IMR-90 (cell line): ENCODE measurements around the gene ADGRG7. TPM values are rescaled to one million over a fixed set of nuclear protein-coding genes. Genes with fewer than 3 reads are reported as not detected.

Source experiments
- ATAC-seq: fragments of 200-7000 bp; cut with Tn5 transposase; 2 replicates; pipeline ENCODE4 v1.9.1; 2020; ENCODE audit warnings: low read depth, mild to moderate bottlenecking, moderate library complexity
- BruUV-seq: library from RNA; stranded (reverse); fragments of 400-500 nt; replicated peaks from 2 replicates; lab custom pipeline; 2021; lab: Mats Ljungman, UMichigan
- CTCF ChIA-PET: fragments of 300-600 bp; formaldehyde crosslinking; extraction: SDS; loops from one replicate; lab custom pipeline; 2021; ENCODE audit warnings: antibody characterized with exemption; lab: Yijun Ruan, JAX
- POLR2A ChIA-PET: fragments of 300-600 bp; sonication (Branson Sonifier 250); formaldehyde crosslinking; loops from one replicate; lab custom pipeline; 2022; ENCODE audit warnings: antibody characterized with exemption; ENCODE audit not compliant: unreplicated experiment; lab: Charles Lee
- DNase-seq: peaks from one replicate; pipeline ENCODE4 v3.0.0; 2013
- H2AFZ ChIP-seq: replicated peaks from 2 replicates; pipeline ENCODE3; 2013; ENCODE audit warnings: low read length, mild to moderate bottlenecking; ENCODE audit not compliant: poor library complexity
- H2AK5ac ChIP-seq: 2 replicates; pipeline ENCODE4 v1.6.1; 2013; ENCODE audit warnings: low read depth, low read length, inconsistent platforms
- H2AK9ac ChIP-seq: replicated peaks from 2 replicates; pipeline ENCODE3; 2013; ENCODE audit warnings: mild to moderate bottlenecking, low read depth, low read length, moderate library complexity; ENCODE audit not compliant: poor library complexity
- H2BK120ac ChIP-seq: 2 replicates; pipeline ENCODE4 v1.6.1; 2013; ENCODE audit warnings: low read depth, low read length, inconsistent platforms
- H2BK15ac ChIP-seq: 3 replicates; pipeline ENCODE4 v1.6.1; 2013; ENCODE audit warnings: low read depth, low read length, inconsistent platforms
- H2BK20ac ChIP-seq: 2 replicates; pipeline ENCODE4 v1.6.1; 2013; ENCODE audit warnings: low read depth, mild to moderate bottlenecking, inconsistent platforms, low read length, moderate library complexity
- H2BK5ac ChIP-seq: 2 replicates; pipeline ENCODE4 v1.6.1; 2013; ENCODE audit warnings: mild to moderate bottlenecking, low read depth, low read length, inconsistent platforms; ENCODE audit not compliant: poor library complexity, severe bottlenecking
- H3K14ac ChIP-seq: replicated peaks from 2 replicates; pipeline ENCODE4 v1.6.1; 2013; ENCODE audit warnings: low read depth, low read length, inconsistent platforms
- H3K18ac ChIP-seq: 2 replicates; pipeline ENCODE4 v1.6.1; 2013; ENCODE audit warnings: low read depth, low read length, control low read depth
- H3K23ac ChIP-seq: 2 replicates; pipeline ENCODE4 v1.6.1; 2013; ENCODE audit warnings: low read depth, low read length, inconsistent platforms
- H3K27ac ChIP-seq: 2 replicates; pipeline ENCODE4 v1.5.1; 2013; ENCODE audit warnings: mild to moderate bottlenecking, control low read depth, low read length; ENCODE audit not compliant: insufficient read depth
- H3K27me3 ChIP-seq: 2 replicates; pipeline ENCODE4 v1.6.1; 2013; ENCODE audit warnings: low read length; ENCODE audit not compliant: control insufficient read depth, insufficient read depth
- H3K36me3 ChIP-seq: 2 replicates; pipeline ENCODE4 v1.6.1; 2013; ENCODE audit warnings: low read length, mixed read lengths; ENCODE audit not compliant: control insufficient read depth, insufficient read depth
- H3K4ac ChIP-seq: 2 replicates; pipeline ENCODE4 v1.6.1; 2013; ENCODE audit warnings: low read depth, low read length, inconsistent platforms
- H3K4me1 ChIP-seq: 2 replicates; pipeline ENCODE4 v1.6.1; 2013; ENCODE audit warnings: low read length, mixed read lengths; ENCODE audit not compliant: control insufficient read depth, insufficient read depth
- H3K4me2 ChIP-seq: 2 replicates; pipeline ENCODE4 v1.6.1; 2013; ENCODE audit warnings: low read depth, mild to moderate bottlenecking, control low read depth, low read length, moderate library complexity
- H3K4me3 ChIP-seq: 2 replicates; pipeline ENCODE4 v1.5.1; 2013; ENCODE audit warnings: low read depth, mild to moderate bottlenecking, control low read depth, low read length, moderate library complexity; ENCODE audit not compliant: insufficient read depth
- H3K56ac ChIP-seq: 2 replicates; pipeline ENCODE4 v1.6.1; 2013; ENCODE audit warnings: low read length, inconsistent platforms; ENCODE audit not compliant: insufficient read depth; ENCODE audit errors: extremely low read depth
- H3K79me1 ChIP-seq, 2 experiments: 2 replicates each; pipeline ENCODE4 v1.6.1; 2013; ENCODE audit warnings: low read length in 2 of 2, inconsistent platforms in 1 of 2, low read depth in 1 of 2
- H3K9ac ChIP-seq: 2 replicates; pipeline ENCODE4 v1.6.1; 2013; ENCODE audit warnings: low read depth, low read length, control low read depth
- H3K9me1 ChIP-seq: 2 replicates; pipeline ENCODE4 v1.6.1; 2013; ENCODE audit warnings: low read length, inconsistent platforms; ENCODE audit not compliant: insufficient read depth
- H3K9me3 ChIP-seq: 2 replicates; pipeline ENCODE4 v1.6.1; 2013; ENCODE audit warnings: low read length; ENCODE audit not compliant: control insufficient read depth, insufficient read depth
- H4K20me1 ChIP-seq: 2 replicates; pipeline ENCODE4 v1.6.1; 2013; ENCODE audit warnings: low read length, inconsistent platforms; ENCODE audit not compliant: insufficient read depth
- H4K5ac ChIP-seq: 2 replicates; pipeline ENCODE4 v1.6.1; 2013; ENCODE audit warnings: mild to moderate bottlenecking, low read depth, low read length, control low read depth
- H4K8ac ChIP-seq, 2 experiments: 2 replicates each; pipeline ENCODE4 v1.6.1; 2013; ENCODE audit warnings: low read depth in 2 of 2, low read length in 2 of 2, control low read depth in 1 of 2, inconsistent platforms in 1 of 2
- H4K91ac ChIP-seq: 2 replicates; pipeline ENCODE4 v1.6.1; 2013; ENCODE audit warnings: low read depth, low read length, inconsistent platforms; ENCODE audit not compliant: insufficient read depth
- CHD1 ChIP-seq: IDR thresholded peaks from 2 replicates; pipeline ENCODE4 v1.6.1; 2012; ENCODE audit warnings: low read depth, low read length, improper control_type of control experiment
- CTCF ChIP-seq: conservative IDR thresholded peaks from 2 replicates; pipeline ENCODE4 v1.5.1; 2012; ENCODE audit warnings: mild to moderate bottlenecking, low read depth, low read length, improper control_type of control experiment
- MAFK ChIP-seq: IDR thresholded peaks from 2 replicates; pipeline ENCODE4 v1.6.1; 2012; ENCODE audit warnings: low read depth, low read length, improper control_type of control experiment
- RAD21 ChIP-seq: IDR thresholded peaks from 2 replicates; pipeline ENCODE4 v1.6.1; 2012; ENCODE audit warnings: low read length, improper control_type of control experiment
- SMC3 ChIP-seq: fragments of 150-350 bp; IDR thresholded peaks from 2 replicates; pipeline ENCODE4 v1.6.1; 2016; ENCODE audit warnings: low read depth, mild to moderate bottlenecking, antibody characterized with exemption, low read length, moderate library complexity
- WGBS, 2 experiments: methylation state at CpG; one replicate each; pipeline versions ENCODE4 v1.1.5 to v1.1.7; 2013; ENCODE audit warnings: missing lambda C conversion rate in 2 of 2; ENCODE audit not compliant: insufficient read length in 1 of 2; ENCODE audit errors: extremely low coverage in 2 of 2; 5-methylcytosine and 5-hydroxymethylcytosine counted together
- dilution Hi-C: fragments of 300-500 bp; cut with HindIII; formaldehyde crosslinking; loops from one replicate; pipeline ENCODE4 v1.14.3; 2018; ENCODE audit warnings: low sequenced_read_pairs; ENCODE audit not compliant: unreplicated experiment
- in situ Hi-C: fragments of 300-500 bp; cut with MboI; formaldehyde crosslinking; loops from 3 replicates; pipeline ENCODE4 v1.14.3; 2019; ENCODE audit warnings: low sequenced_read_pairs, inconsistent platforms, mixed read lengths
- intact Hi-C: fragments of 100-400 bp; cut with micrococcal nuclease; formaldehyde crosslinking; loops from 2 replicates; pipeline ENCODE4 v1.10.0; 2022
- polyA plus RNA-seq, 3 experiments: library from polyadenylated mRNA; depleted of rRNA; stranded (reverse); fragments of >200 nt; gene quantifications; 2 replicates each; pipeline ENCODE4 v1.2.3, GENCODE V29; 2012; ENCODE audit warnings: low replicate concordance in 1 of 3
- total RNA-seq: library from RNA; depleted of rRNA; stranded (reverse); fragments of >200 nt; gene quantifications from 2 replicates; pipeline ENCODE4 v1.2.3, GENCODE V29; 2012
- TF ChIP-seq, protein P1 (sequence below): fragments of 150-350 bp; IDR thresholded peaks from 2 replicates; pipeline ENCODE4 v1.6.1; 2017; ENCODE audit warnings: mild to moderate bottlenecking, antibody characterized with exemption, low read length, low read depth

The ADGRG7 gene
- total and polyA plus RNA-seq, 2 of the 4 experiments (the other 2 are of a cell fraction), result not detected

DNA sequence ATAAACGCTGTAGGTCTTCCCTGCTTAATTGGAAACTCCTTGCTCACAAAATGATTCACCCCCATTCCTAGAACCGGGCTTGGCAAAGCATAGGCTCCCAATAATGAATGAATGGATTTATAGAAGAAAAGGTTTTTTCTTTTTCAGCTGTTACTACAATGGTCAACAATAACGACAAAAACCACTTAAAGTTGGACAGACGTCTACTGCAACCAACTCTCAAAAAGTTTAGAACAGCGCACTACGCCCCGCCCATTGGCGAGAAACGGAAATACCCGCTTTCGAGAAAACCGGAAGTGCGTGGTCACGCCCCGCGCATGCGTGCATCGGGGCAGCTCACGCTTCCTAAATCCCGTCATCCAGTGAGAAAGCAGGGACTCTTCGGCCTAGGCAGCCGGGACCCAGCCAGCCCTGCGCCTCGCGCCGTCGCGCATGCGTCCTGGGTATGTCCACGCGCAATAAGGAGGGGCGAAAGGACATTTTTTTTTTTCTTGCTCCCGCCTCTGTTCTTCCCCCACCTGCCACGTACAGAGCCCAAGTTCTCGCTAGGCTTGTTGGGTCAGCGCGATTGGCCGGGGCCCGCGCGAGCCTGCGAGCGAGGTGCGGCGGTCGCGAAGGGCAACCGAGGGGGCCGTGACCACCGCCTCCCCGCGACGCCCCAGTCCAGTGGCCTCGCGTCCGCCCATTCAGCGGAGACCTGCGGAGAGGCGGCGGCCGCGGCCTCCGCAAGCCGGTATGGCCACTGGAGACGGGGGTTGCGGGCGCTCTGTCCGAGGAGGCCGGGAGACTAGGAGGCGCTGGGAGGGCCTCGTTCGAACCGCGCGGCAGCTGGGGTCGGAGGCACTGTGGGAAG lies 99.8 kb downstream of the ADGRG7 start, which contains the start of gene TFG (continued):
- TF ChIP-seq MAFK (peak; percentile 50; the same call in 1 of the 2 replicates), SMC3 (no peak), CHD1 (no peak), RAD21 (no peak)

DNA sequence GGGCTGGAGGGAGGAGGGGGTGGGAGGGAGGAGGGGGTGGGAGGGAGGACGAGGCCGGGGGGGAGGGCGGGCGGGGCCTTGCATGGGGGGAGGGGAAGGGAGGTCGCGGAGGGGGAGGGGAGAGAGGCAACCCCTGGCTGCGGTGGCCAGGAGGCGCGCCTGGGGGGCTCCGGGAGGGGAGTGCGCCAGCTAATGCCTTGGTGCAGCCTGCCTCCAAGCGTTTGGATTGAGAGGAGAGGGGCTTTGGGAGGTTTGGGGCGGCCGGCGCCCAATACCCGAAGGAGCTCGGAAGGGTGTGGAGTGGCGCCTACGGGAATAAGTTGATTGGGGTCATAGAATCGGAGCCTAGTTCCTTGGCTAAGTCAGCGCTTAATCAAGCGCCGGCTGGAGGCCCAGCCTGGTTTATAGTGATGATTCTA lies 100.5 kb downstream of the ADGRG7 start:
- dilution Hi-C loops (no loop called here), intact Hi-C loops (loop anchor here (5.0 to 10.0 kb wide), 2 partner anchors 325 to 393 kb away; no protein-coding TSS in a partner anchor), in situ Hi-C loops (no loop called here)
- ATAC-seq, result peak; percentile 7
- H3K9me1 ChIP-seq, result no peaks in the 10 kb centered on the region; the same call in 1 of the 2 replicates
- H3K79me1 ChIP-seq, result peaks cover 0 to 19% of the 10 kb centered on the region in 2 experiments; a peak in 2 of 4 replicates
- H3K4me3 ChIP-seq, result peak overlapping the region; percentile 98
- H2BK5ac ChIP-seq, result peak overlapping the region; percentile 84
- H2BK15ac ChIP-seq, result no peak overlapping the region
- H3K36me3 ChIP-seq, result peaks cover 8% of the 10 kb centered on the region; the same call in 1 of the 2 replicates
- peak overlapping the region; percentile 97 for H3K4me2 ChIP-seq
- BruUV-seq, result no TSS peak
- peak overlapping the region; percentile 17; the same call in 1 of the 2 replicates for H2BK120ac ChIP-seq
- H3K4ac ChIP-seq, result peak overlapping the region; percentile 83
- WGBS, 2 experiments, result 0% methylated on average over 6 of the region's 23 CpGs; no CpG with 5 or more reads in 1 of the 2 experiments
- ChIA-PET CTCF (no interaction called here), POLR2A (interaction anchor here (0.8 kb wide), 1 partner anchor 550 kb away, joined by 5 read pairs; no protein-coding TSS in a partner anchor)
- peak overlapping the region; percentile 88 for H2AFZ ChIP-seq
- H3K23ac ChIP-seq, result peak overlapping the region; percentile 93
- H2BK20ac ChIP-seq, result no peak overlapping the region
- H3K9ac ChIP-seq, result peak overlapping the region; percentile 91
- TF ChIP-seq CTCF (0 out of 2 replicates have a peak, but pooled peaks have one; percentile 14), RAD21 (peak; percentile 15; the same call in 1 of the 2 replicates)
- TF ChIP-seq, protein P1, sequence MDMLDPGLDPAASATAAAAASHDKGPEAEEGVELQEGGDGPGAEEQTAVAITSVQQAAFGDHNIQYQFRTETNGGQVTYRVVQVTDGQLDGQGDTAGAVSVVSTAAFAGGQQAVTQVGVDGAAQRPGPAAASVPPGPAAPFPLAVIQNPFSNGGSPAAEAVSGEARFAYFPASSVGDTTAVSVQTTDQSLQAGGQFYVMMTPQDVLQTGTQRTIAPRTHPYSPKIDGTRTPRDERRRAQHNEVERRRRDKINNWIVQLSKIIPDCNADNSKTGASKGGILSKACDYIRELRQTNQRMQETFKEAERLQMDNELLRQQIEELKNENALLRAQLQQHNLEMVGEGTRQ, result no peak
- peak; percentile 20 for DNase-seq
- H3K27me3 ChIP-seq, result no peaks in the 10 kb centered on the region
- no peaks in the 10 kb centered on the region for H3K9me3 ChIP-seq
- H4K20me1 ChIP-seq, result peaks cover 47% of the 10 kb centered on the region
- peak overlapping the region; percentile 96 for H2AK9ac ChIP-seq
- H4K91ac ChIP-seq, result peak overlapping the region; percentile 17; the same call in 1 of the 2 replicates
- peak overlapping the region; percentile 83 for H3K14ac ChIP-seq
- peak overlapping the region; percentile 45 to 70; a peak in 1 of 4 replicates for H4K8ac ChIP-seq
- H2AK5ac ChIP-seq, result peak overlapping the region; percentile 86; the same call in 1 of the 2 replicates
- H3K18ac ChIP-seq, result peak overlapping the region; percentile 46; the same call in 1 of the 2 replicates
- peak overlapping the region; percentile 82 for H4K5ac ChIP-seq
- H3K4me1 ChIP-seq, result no peaks in the 10 kb centered on the region; the same call in 1 of the 2 replicates
- peak overlapping the region; percentile 80 for H3K56ac ChIP-seq
- H3K27ac ChIP-seq, result peak overlapping the region; percentile 92
